AML-193 (cell line): ENCODE measurements around the gene PF4V1.
"Not testable (repeated sequence)": the region's sequence is repeated elsewhere in the genome, so short reads cannot be mapped to it uniquely, and the experiment has no call there.

Experiments
- DNase-seq, 2 experiments: peaks; one replicate each; lab custom pipeline; 2025; lab: John Stamatoyannopoulos, UW

PF4V1 gene

GRCh38 chr4:73870768-73871167 lies 17.7 kb downstream of the PF4V1 start:
- peak; percentile 12 to 39 for DNase-seq

- DNase-seq: no peak
Measured at GRCh38 chr4:73871511-73872310, 18.6 kb downstream of the PF4V1 start.

- DNase-seq: peak; percentile 96 to 98
Measured at GRCh38 chr4:73872316-73873108, 19.4 kb downstream of the PF4V1 start.

- DNase-seq: peak in 1 of 2 experiments; percentile 9
Measured at GRCh38 chr4:73874386-73874785, 21.3 kb downstream of the PF4V1 start.

GRCh38 chr4:73875401-73875800 lies 22.3 kb downstream of the PF4V1 start:
- DNase-seq: no peak

GRCh38 chr4:73883306-73883705 lies 30.2 kb downstream of the PF4V1 start:
- no peak for DNase-seq

- DNase-seq: no peak
Measured at GRCh38 chr4:73885574-73886267, 32.6 kb downstream of the PF4V1 start.

- no peak for DNase-seq
Measured at GRCh38 chr4:73891326-73891725, 38.2 kb downstream of the PF4V1 start.

- DNase-seq: no peak
Measured at GRCh38 chr4:73891739-73892405, 38.8 kb downstream of the PF4V1 start.

- no peak for DNase-seq
Measured at GRCh38 chr4:73892966-73893365, 39.9 kb downstream of the PF4V1 start.

GRCh38 chr4:73894001-73894400 lies 40.9 kb downstream of the PF4V1 start:
- no peak for DNase-seq

GRCh38 chr4:73895201-73896175 lies 42.4 kb downstream of the PF4V1 start:
- DNase-seq: no peak

GRCh38 chr4:73896416-73896815 lies 43.3 kb downstream of the PF4V1 start:
- DNase-seq: no peak

GRCh38 chr4:73897380-73898136 lies 44.5 kb downstream of the PF4V1 start:
- no peak for DNase-seq

- not testable (repeated sequence) for DNase-seq
Measured at GRCh38 chr4:73899338-73899737, 46.2 kb downstream of the PF4V1 start.

GRCh38 chr4:73901031-73901430 lies 47.9 kb downstream of the PF4V1 start:
- DNase-seq: no peak

- no peak for DNase-seq
Measured at GRCh38 chr4:73902038-73902637, 49.0 kb downstream of the PF4V1 start.

- DNase-seq: no peak
Measured at GRCh38 chr4:73902817-73903547, 49.9 kb downstream of the PF4V1 start.
